HCT116 (cell line): ENCODE results near the gene MIB2. TPM values are rescaled to one million over a fixed set of nuclear protein-coding genes. Genes with fewer than 3 reads are reported as not detected.

Experiments used
- ATAC-seq: fragments of 200-7000 bp; cut with Tn5 transposase; 2 replicates; pipeline ENCODE4 v1.9.1; 2020; ENCODE audit warnings: mild to moderate bottlenecking, moderate library complexity
- BruUV-seq: library from RNA; stranded (reverse); fragments of 400-500 nt; replicated peaks from 2 replicates; lab custom pipeline; 2021; lab: Mats Ljungman, UMichigan
- CTCF ChIA-PET: fragments of 300-600 bp; sonication (Branson Sonifier 250); formaldehyde crosslinking; loops from one replicate; lab custom pipeline; 2021; ENCODE audit warnings: antibody characterized with exemption; lab: Charles Lee
- POLR2A ChIA-PET: fragments of 300-600, 350-600 bp; sonication (Branson Sonifier 250); formaldehyde crosslinking; loops from one replicate; lab custom pipeline; 2021; ENCODE audit warnings: antibody characterized with exemption; lab: Charles Lee
- RAD21 ChIA-PET, 2 experiments: fragments of 300-600 bp; sonication (Branson Sonifier 250); formaldehyde crosslinking; loops; one replicate each; lab custom pipeline; 2023; ENCODE audit warnings: low total read pairs in 2 of 2; ENCODE audit not compliant: uncharacterized antibody in 2 of 2, unreplicated experiment in 2 of 2, low non-redundant PET in 1 of 2; lab: Charles Lee
- DNase-seq: peaks from one replicate; pipeline ENCODE4 v3.0.0-alpha.2; 2010; ENCODE audit warnings: low read depth, low spot score
- H2AFZ ChIP-seq: fragments of 200-600 bp; shearing (Covaris generic), sonication (generic); 2 replicates; pipeline ENCODE4 v1.6.1; 2017; ENCODE audit warnings: low read depth, mixed run types, mixed read lengths, antibody characterized with exemption, low read length; ENCODE audit not compliant: poor library complexity, severe bottlenecking
- H3K27ac ChIP-seq: 2 replicates; pipeline ENCODE4 v1.5.1; 2012; ENCODE audit warnings: low read depth, low read length
- H3K27me3 ChIP-seq: fragments of 200-600 bp; sonication (generic); 2 replicates; pipeline ENCODE4 v1.6.1; 2016; ENCODE audit warnings: mixed run types, low read length, mixed read lengths; ENCODE audit not compliant: insufficient read depth
- H3K36me3 ChIP-seq, 2 experiments: fragments of 200-500 bp in 1 of 2; fragments of 200-600 bp in 1 of 2; sonication (Bioruptor generic) in 1 of 2; sonication (generic) in 1 of 2; 2 replicates each; pipeline versions ENCODE4 v1.5.1 to v1.6.1; 2014 to 2016; ENCODE audit warnings: low read length in 2 of 2, inconsistent platforms in 1 of 2, mixed read lengths in 1 of 2, mixed run types in 1 of 2; ENCODE audit not compliant: insufficient read depth in 2 of 2, control insufficient read depth in 1 of 2
- H3K4me1 ChIP-seq, 2 experiments: fragments of 200-600 bp in 1 of 2; sonication (generic) in 1 of 2; 2 replicates each; pipeline versions ENCODE4 v1.5.1 to v1.6.1; 2012 to 2017; ENCODE audit warnings: low read length in 2 of 2, inconsistent platforms in 1 of 2, mild to moderate bottlenecking in 1 of 2, mixed read lengths in 1 of 2, mixed run types in 1 of 2, moderate library complexity in 1 of 2; ENCODE audit not compliant: insufficient read depth in 2 of 2, control insufficient read depth in 1 of 2
- H3K4me2 ChIP-seq: fragments of 200-600 bp; sonication (generic); 2 replicates; pipeline ENCODE4 v1.6.1; 2017; ENCODE audit warnings: mixed run types, low read length, mixed read lengths
- H3K4me3 ChIP-seq, 2 experiments: fragments of 200-600 bp in 1 of 2; sonication (generic) in 1 of 2; replicated peaks in 1 of 2; 2 replicates each; pipeline ENCODE4 v1.5.1; 2011 to 2016; ENCODE audit warnings: low read length in 2 of 2, control low read depth in 1 of 2, low read depth in 1 of 2, mild to moderate bottlenecking in 1 of 2, mixed read lengths in 1 of 2, mixed run types in 1 of 2
- H3K79me2 ChIP-seq: fragments of 200-600 bp; sonication (generic); 2 replicates; pipeline ENCODE4 v1.6.1; 2017; ENCODE audit warnings: mild to moderate bottlenecking, mixed run types, low read length, moderate library complexity, mixed read lengths; ENCODE audit not compliant: insufficient read depth
- H3K9ac ChIP-seq: fragments of 200-600 bp; sonication (generic); 2 replicates; pipeline ENCODE4 v1.6.1; 2016; ENCODE audit warnings: low read length, mixed read lengths
- H3K9me2 ChIP-seq: fragments of 200-600 bp; sonication (generic), shearing (Covaris generic); 2 replicates; pipeline ENCODE4 v1.6.1; 2017; ENCODE audit warnings: mixed run types, mild to moderate bottlenecking, moderate library complexity; ENCODE audit not compliant: insufficient read depth
- H3K9me3 ChIP-seq, 2 experiments: fragments of 200-500 bp in 1 of 2; fragments of 200-600 bp in 1 of 2; sonication (Bioruptor generic) in 1 of 2; sonication (generic) in 1 of 2; 2 replicates each; pipeline ENCODE4 v1.6.1; 2014 to 2017; ENCODE audit warnings: low read length in 2 of 2, mixed read lengths in 2 of 2, inconsistent platforms in 1 of 2, low read depth in 1 of 2, mild to moderate bottlenecking in 1 of 2, mixed run types in 1 of 2, moderate library complexity in 1 of 2; ENCODE audit not compliant: control insufficient read depth in 1 of 2, insufficient read depth in 1 of 2
- H4K20me1 ChIP-seq: fragments of 200-600 bp; sonication (generic), shearing (Covaris generic); 2 replicates; pipeline ENCODE4 v1.6.1; 2017; ENCODE audit warnings: mixed run types, mild to moderate bottlenecking, moderate library complexity; ENCODE audit not compliant: insufficient read depth
- ATF3 ChIP-seq: IDR thresholded peaks from 2 replicates; pipeline ENCODE4 v1.6.1; 2012
- CEBPB ChIP-seq: IDR thresholded peaks from 2 replicates; pipeline ENCODE4 v1.6.1; 2012; ENCODE audit warnings: low read depth
- CTCF ChIP-seq, 3 experiments: fragments of 200-600 bp in 1 of 3; sonication (generic) in 1 of 3; IDR thresholded peaks in 2 of 3; conservative IDR thresholded peaks in 1 of 3; 2 replicates each; pipeline ENCODE4 v1.5.1; 2012 to 2017; ENCODE audit warnings: low read depth in 2 of 3, low read length in 2 of 3, antibody characterized with exemption in 1 of 3, borderline replicate concordance in 1 of 3, control low read depth in 1 of 3, mild to moderate bottlenecking in 1 of 3, mixed read lengths in 1 of 3, mixed run types in 1 of 3, moderate library complexity in 1 of 3; ENCODE audit not compliant: insufficient read depth in 1 of 3
- ELF1 ChIP-seq: IDR thresholded peaks from 2 replicates; pipeline ENCODE4 v1.6.1; 2012; ENCODE audit warnings: low read depth, borderline replicate concordance
- JUND ChIP-seq: IDR thresholded peaks from 2 replicates; pipeline ENCODE4 v1.6.1; 2012
- RAD21 ChIP-seq: IDR thresholded peaks from 2 replicates; pipeline ENCODE4 v1.6.1; 2012; ENCODE audit warnings: low read depth, mild to moderate bottlenecking
- REST ChIP-seq: IDR thresholded peaks from 2 replicates; pipeline ENCODE4 v1.6.1; 2012; ENCODE audit warnings: low read depth
- ZBTB33 ChIP-seq: IDR thresholded peaks from 2 replicates; pipeline ENCODE4 v1.6.1; 2011; ENCODE audit warnings: mild to moderate bottlenecking, low read length, moderate library complexity; ENCODE audit not compliant: insufficient replicate concordance; ENCODE audit errors: extremely low read depth
- ZNF274 ChIP-seq: fragments of 200-500 bp; sonication (Bioruptor generic); IDR thresholded peaks from 2 replicates; pipeline ENCODE4 v1.6.1; 2014; ENCODE audit warnings: mild to moderate bottlenecking, low read depth, low read length, inconsistent platforms
- intact Hi-C: fragments of 100-400 bp; cut with micrococcal nuclease; formaldehyde crosslinking; loops from 2 replicates; pipeline ENCODE4 v1.10.0; 2022
- total RNA-seq: library from RNA; stranded (reverse); gene quantifications from one replicate; pipeline ENCODE4 v1.2.1, GENCODE V29; 2021; ENCODE audit not compliant: unreplicated experiment

MIB2 gene
- total RNA-seq, 1 experiment from 2014 or later: 194 TPM

- CTCF ChIA-PET: no interaction called here
- ATAC-seq (no peak), DNase-seq (no peak)
- Histone ChIP-seq H3K27me3 (no peaks in the 10 kb centered on the region), H3K4me1 (peaks cover 11 to 29% of the 10 kb centered on the region in 2 experiments; a peak in 3 of 4 replicates), H3K27ac (no peak overlapping the region), H2AFZ (no peak overlapping the region), H3K4me3 (no peak overlapping the region), H3K36me3 (peaks cover 0 to 3% of the 10 kb centered on the region in 2 experiments; a peak in 1 of 4 replicates), H3K79me2 (peaks cover 9% of the 10 kb centered on the region; the same call in 1 of the 2 replicates), H4K20me1 (0 out of 2 replicates have a peak, but pooled peaks cover 3% of the 10 kb centered on the region), H3K4me2 (no peak overlapping the region), H3K9me3 (no peaks in the 10 kb centered on the region), H3K9me2 (no peaks in the 10 kb centered on the region), H3K9ac (no peak overlapping the region)
- POLR2A ChIA-PET: interaction anchor here (2.2 kb wide), 1 partner anchor 11 kb away, joined by 6 read pairs; no protein-coding TSS in a partner anchor
- TF ChIP-seq RAD21 (no peak), ATF3 (no peak)
- RAD21 ChIA-PET: no interaction called here
- intact Hi-C loops: loop anchor here (10.0 kb wide), 1 partner anchor 273 kb away; the partner anchor contains the start of gene DVL1
- BruUV-seq: no TSS peak
These were observed 2.6 kb downstream of the MIB2 start for GRCh38 chr1:1617925-1618324.

- BruUV-seq: no TSS peak
- Histone ChIP-seq H4K20me1 (0 out of 2 replicates have a peak, but pooled peaks cover 3% of the 10 kb centered on the region), H3K4me1 (peaks cover 11 to 29% of the 10 kb centered on the region in 2 experiments; a peak in 3 of 4 replicates), H3K4me3 (no peak overlapping the region), H3K9ac (no peak overlapping the region), H2AFZ (no peak overlapping the region), H3K9me3 (no peaks in the 10 kb centered on the region), H3K9me2 (no peaks in the 10 kb centered on the region), H3K27ac (no peak overlapping the region), H3K36me3 (peaks cover 0 to 3% of the 10 kb centered on the region in 2 experiments; a peak in 1 of 4 replicates), H3K4me2 (no peak overlapping the region), H3K79me2 (peaks cover 9% of the 10 kb centered on the region; the same call in 1 of the 2 replicates), H3K27me3 (no peaks in the 10 kb centered on the region)
- CTCF ChIA-PET: interaction anchor here (2.1 kb wide), 1 partner anchor 10 kb away, joined by 5 read pairs; no protein-coding TSS in a partner anchor
- ATAC-seq (no peak), DNase-seq (no peak)
- RAD21 ChIA-PET: no interaction called here
- POLR2A ChIA-PET: interaction anchor here (2.2 kb wide), 1 partner anchor 10 kb away, joined by 6 read pairs; no protein-coding TSS in a partner anchor
- intact Hi-C loops: loop anchor here (10.0 kb wide), 1 partner anchor 274 kb away; the partner anchor contains the start of gene DVL1
- TF ChIP-seq ZNF274 (no peak), ELF1 (no peak), REST (no peak), ZBTB33 (no peak), CTCF (IDR thresholded peaks at IDR 0.05 in 2 of 3, conservative IDR thresholded peaks at IDR 0.05 in 1 of 3; ENCODE audit: borderline replicate concordance in 1 of 3, insufficient read depth in 1 of 3, low read depth in 2 of 3, low read length in 2 of 3) (no peak), JUND (no peak), CEBPB (no peak)
These were observed 3.2 kb downstream of the MIB2 start for GRCh38 chr1:1618396-1619068.
